HepG2 (cell line): ENCODE results near the gene DNAJC5. TPM values are rescaled to one million over a fixed set of nuclear protein-coding genes. Genes with fewer than 3 reads are reported as not detected.

Experiments used
- BCL6 ChIP-seq: IDR thresholded peaks from 2 replicates; pipeline ENCODE4 v1.6.1; 2016; ENCODE audit warnings: missing genetic modification reagents, missing compliant biosample characterization
- ETV6 ChIP-seq: sonication (generic); formaldehyde crosslinking; conservative IDR thresholded peaks from 2 replicates; pipeline ENCODE4 v1.4.0; 2020; ENCODE audit warnings: missing genetic modification reagents
- FIP1L1 ChIP-seq: fragments of 200-400 bp; formaldehyde crosslinking; IDR thresholded peaks from 2 replicates; pipeline ENCODE4 v1.6.1; 2018; ENCODE audit warnings: low read depth, mild to moderate bottlenecking, low read length, moderate library complexity, borderline replicate concordance; ENCODE audit not compliant: insufficient read depth
- GRHL1 ChIP-seq: sonication (generic); formaldehyde crosslinking; conservative IDR thresholded peaks from 2 replicates; pipeline ENCODE4 v1.8.0; 2022; ENCODE audit warnings: missing genetic modification reagents
- HCFC1 ChIP-seq: fragments of 150-350 bp; IDR thresholded peaks from 2 replicates; pipeline ENCODE4 v1.6.1; 2014; ENCODE audit warnings: low read depth, low read length
- MED1 ChIP-seq: sonication (generic); formaldehyde crosslinking; IDR thresholded peaks from 2 replicates; pipeline ENCODE4 v1.4.0; 2020; ENCODE audit warnings: missing genetic modification reagents
- MED13 ChIP-seq: sonication (generic); formaldehyde crosslinking; IDR thresholded peaks from 2 replicates; pipeline ENCODE4 v1.5.0; 2020; ENCODE audit warnings: missing genetic modification reagents
- RFX5 ChIP-seq: IDR thresholded peaks from 2 replicates; pipeline ENCODE4 v1.6.1; 2011; ENCODE audit warnings: low read depth, low read length, improper control_type of control experiment
- SALL1 ChIP-seq: sonication (generic); formaldehyde crosslinking; IDR thresholded peaks from 2 replicates; pipeline ENCODE4 v1.8.0; 2022; ENCODE audit warnings: mild to moderate bottlenecking, missing genetic modification reagents
- SP2 ChIP-seq: sonication (generic); formaldehyde crosslinking; IDR thresholded peaks from 2 replicates; pipeline ENCODE4 v1.5.1; 2020; ENCODE audit warnings: mild to moderate bottlenecking, missing genetic modification reagents
- TOE1 ChIP-seq: sonication (generic); formaldehyde crosslinking; IDR thresholded peaks from 2 replicates; pipeline ENCODE4 v1.4.0; 2020; ENCODE audit warnings: mild to moderate bottlenecking, missing genetic modification reagents
- ZBTB7A ChIP-seq: sonication (generic); formaldehyde crosslinking; IDR thresholded peaks from 2 replicates; pipeline ENCODE4 v1.8.0; 2022; ENCODE audit warnings: mild to moderate bottlenecking, missing genetic modification reagents
- ZC3H13 ChIP-seq: sonication (generic); formaldehyde crosslinking; IDR thresholded peaks from 2 replicates; pipeline ENCODE4 v1.8.1; 2023; ENCODE audit warnings: mild to moderate bottlenecking, missing genetic modification reagents, moderate library complexity
- ZNF230 ChIP-seq: sonication (generic); formaldehyde crosslinking; IDR thresholded peaks from 2 replicates; pipeline ENCODE4 v1.4.0; 2020; ENCODE audit warnings: mild to moderate bottlenecking, missing genetic modification reagents
- ZNF3 ChIP-seq: IDR thresholded peaks from 2 replicates; pipeline ENCODE4 v1.7.0; 2017; ENCODE audit warnings: inconsistent platforms
- ZNF629 ChIP-seq: sonication (generic); formaldehyde crosslinking; conservative IDR thresholded peaks from 2 replicates; pipeline ENCODE4 v1.5.0; 2020; ENCODE audit warnings: missing genetic modification reagents
- ZNF800 ChIP-seq: sonication (generic); formaldehyde crosslinking; IDR thresholded peaks from 2 replicates; pipeline ENCODE4 v1.4.0; 2020; ENCODE audit warnings: missing genetic modification reagents
- ZSCAN31 ChIP-seq: sonication (generic); formaldehyde crosslinking; IDR thresholded peaks from 2 replicates; pipeline ENCODE4 v1.5.0; 2020; ENCODE audit warnings: low read depth, mild to moderate bottlenecking, missing genetic modification reagents
- polyA plus RNA-seq, 8 experiments: library from polyadenylated mRNA; depleted of rRNA in 3 of 8; stranded (reverse) in 7 of 8; unstranded in 1 of 8; fragments of >200 nt; fragmentation: Illumina TruSeq in 4 of 8; extraction: Trizol in 4 of 8; gene quantifications; 2 replicates each; pipeline versions ENCODE4 v1.2.1 to v1.2.3, GENCODE V29; 2011 to 2016; ENCODE audit warnings: low read depth in 4 of 8, missing spikeins in 1 of 8, mixed read lengths in 1 of 8; ENCODE audit not compliant: insufficient read depth in 1 of 8
- total RNA-seq, 5 experiments: library from RNA; depleted of rRNA; stranded (reverse); fragments of >200 nt; fragmentation: Illumina TruSeq; extraction: Trizol; gene quantifications; 2 replicates each; pipeline ENCODE4 v1.2.3, GENCODE V29; 2016; ENCODE audit warnings: low read depth in 1 of 5
- TF ChIP-seq, protein P1 (sequence below): IDR thresholded peaks from 2 replicates; pipeline ENCODE4 v1.6.1; 2016; ENCODE audit warnings: missing biosample characterization, missing genetic modification reagents, low read depth
- TF ChIP-seq, protein P2 (sequence below): sonication (generic); formaldehyde crosslinking; IDR thresholded peaks from 2 replicates; pipeline ENCODE4 v1.5.0; 2020; ENCODE audit warnings: missing genetic modification reagents, mild to moderate bottlenecking, borderline replicate concordance
- TF ChIP-seq, protein P3 (sequence below): sonication (generic); formaldehyde crosslinking; IDR thresholded peaks from 2 replicates; pipeline ENCODE4 v1.5.1; 2020; ENCODE audit warnings: missing genetic modification reagents, mild to moderate bottlenecking, borderline replicate concordance

DNAJC5 gene
- total and polyA plus RNA-seq, 2 of the 13 experiments (the other 11 are each of a cell fraction or from before 2014, with no cell fraction given): 42.8 to 64.5 TPM

GRCh38 chr20:63863798-63864544 lies 31.0 kb upstream of the DNAJC5 start (continued):
- no peak for TF ChIP-seq RFX5
- TF ChIP-seq ZC3H13 (CRISPR knock-in tag): peak; percentile 54
- TF ChIP-seq MED1 (CRISPR knock-in tag): peak; percentile 75; the same call in 1 of the 2 replicates
- TF ChIP-seq, protein P1, sequence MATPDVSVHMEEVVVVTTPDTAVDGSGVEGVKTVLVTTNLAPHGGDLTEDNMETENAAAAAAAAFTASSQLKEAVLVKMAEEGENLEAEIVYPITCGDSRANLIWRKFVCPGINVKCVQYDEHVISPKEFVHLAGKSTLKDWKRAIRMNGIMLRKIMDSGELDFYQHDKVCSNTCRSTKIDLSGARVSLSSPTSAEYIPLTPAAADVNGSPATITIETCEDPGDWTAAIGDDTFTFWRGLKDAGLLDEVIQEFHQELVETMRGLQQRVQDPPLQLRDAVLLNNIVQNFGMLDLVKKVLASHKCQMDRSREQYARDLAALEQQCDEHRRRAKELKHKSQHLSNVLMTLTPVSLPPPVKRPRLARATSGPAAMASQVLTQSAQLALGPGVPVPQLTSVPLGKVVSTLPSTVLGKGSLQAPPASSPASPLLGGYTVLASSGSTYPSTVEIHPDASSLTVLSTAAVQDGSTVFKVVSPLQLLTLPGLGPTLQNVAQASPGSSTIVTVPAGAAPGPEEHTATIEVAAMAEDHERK (CRISPR knock-in tag): no peak
- peak; percentile 99 for TF ChIP-seq ZSCAN31 (CRISPR knock-in tag)
- TF ChIP-seq ETV6 (CRISPR knock-in tag): no peak
- TF ChIP-seq FIP1L1: peak; percentile 92; the same call in 1 of the 2 replicates
- peak; percentile 76; the same call in 1 of the 2 replicates for TF ChIP-seq ZNF800 (CRISPR knock-in tag)
- TF ChIP-seq ZNF3 (CRISPR knock-in tag): peak; percentile 81
- TF ChIP-seq HCFC1: peak; percentile 27
- peak; percentile 99 for TF ChIP-seq ZNF629 (CRISPR knock-in tag)
- TF ChIP-seq SP2 (CRISPR knock-in tag): no peak
- no peak for TF ChIP-seq GRHL1 (CRISPR knock-in tag)
- peak; percentile 32; the same call in 1 of the 2 replicates for TF ChIP-seq ZNF230 (CRISPR knock-in tag)
- no peak for TF ChIP-seq MED13 (CRISPR knock-in tag)
- TF ChIP-seq, protein P2, sequence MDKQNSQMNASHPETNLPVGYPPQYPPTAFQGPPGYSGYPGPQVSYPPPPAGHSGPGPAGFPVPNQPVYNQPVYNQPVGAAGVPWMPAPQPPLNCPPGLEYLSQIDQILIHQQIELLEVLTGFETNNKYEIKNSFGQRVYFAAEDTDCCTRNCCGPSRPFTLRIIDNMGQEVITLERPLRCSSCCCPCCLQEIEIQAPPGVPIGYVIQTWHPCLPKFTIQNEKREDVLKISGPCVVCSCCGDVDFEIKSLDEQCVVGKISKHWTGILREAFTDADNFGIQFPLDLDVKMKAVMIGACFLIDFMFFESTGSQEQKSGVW (CRISPR knock-in tag): no peak; the same call in 1 of the 2 replicates
- no peak for TF ChIP-seq TOE1 (CRISPR knock-in tag)
- peak; percentile 36 for TF ChIP-seq ZBTB7A
- TF ChIP-seq BCL6: peak; percentile 61
- TF ChIP-seq, protein P3, sequence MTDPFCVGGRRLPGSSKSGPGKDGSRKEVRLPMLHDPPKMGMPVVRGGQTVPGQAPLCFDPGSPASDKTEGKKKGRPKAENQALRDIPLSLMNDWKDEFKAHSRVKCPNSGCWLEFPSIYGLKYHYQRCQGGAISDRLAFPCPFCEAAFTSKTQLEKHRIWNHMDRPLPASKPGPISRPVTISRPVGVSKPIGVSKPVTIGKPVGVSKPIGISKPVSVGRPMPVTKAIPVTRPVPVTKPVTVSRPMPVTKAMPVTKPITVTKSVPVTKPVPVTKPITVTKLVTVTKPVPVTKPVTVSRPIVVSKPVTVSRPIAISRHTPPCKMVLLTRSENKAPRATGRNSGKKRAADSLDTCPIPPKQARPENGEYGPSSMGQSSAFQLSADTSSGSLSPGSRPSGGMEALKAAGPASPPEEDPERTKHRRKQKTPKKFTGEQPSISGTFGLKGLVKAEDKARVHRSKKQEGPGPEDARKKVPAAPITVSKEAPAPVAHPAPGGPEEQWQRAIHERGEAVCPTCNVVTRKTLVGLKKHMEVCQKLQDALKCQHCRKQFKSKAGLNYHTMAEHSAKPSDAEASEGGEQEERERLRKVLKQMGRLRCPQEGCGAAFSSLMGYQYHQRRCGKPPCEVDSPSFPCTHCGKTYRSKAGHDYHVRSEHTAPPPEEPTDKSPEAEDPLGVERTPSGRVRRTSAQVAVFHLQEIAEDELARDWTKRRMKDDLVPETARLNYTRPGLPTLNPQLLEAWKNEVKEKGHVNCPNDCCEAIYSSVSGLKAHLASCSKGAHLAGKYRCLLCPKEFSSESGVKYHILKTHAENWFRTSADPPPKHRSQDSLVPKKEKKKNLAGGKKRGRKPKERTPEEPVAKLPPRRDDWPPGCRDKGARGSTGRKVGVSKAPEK: no peak
- TF ChIP-seq SALL1 (CRISPR knock-in tag): peak; percentile 91
